Measurements from ENCODE around the gene DGCR2. TPM values are rescaled to one million over a fixed set of nuclear protein-coding genes. Genes with fewer than 3 reads are reported as not detected.

DGCR2 gene
- total and polyA plus RNA-seq, 2 of the 8 experiments (the other 6 are each of a cell fraction or from before 2014, with no cell fraction given), result 42.3 to 62.2 TPM

DNA sequence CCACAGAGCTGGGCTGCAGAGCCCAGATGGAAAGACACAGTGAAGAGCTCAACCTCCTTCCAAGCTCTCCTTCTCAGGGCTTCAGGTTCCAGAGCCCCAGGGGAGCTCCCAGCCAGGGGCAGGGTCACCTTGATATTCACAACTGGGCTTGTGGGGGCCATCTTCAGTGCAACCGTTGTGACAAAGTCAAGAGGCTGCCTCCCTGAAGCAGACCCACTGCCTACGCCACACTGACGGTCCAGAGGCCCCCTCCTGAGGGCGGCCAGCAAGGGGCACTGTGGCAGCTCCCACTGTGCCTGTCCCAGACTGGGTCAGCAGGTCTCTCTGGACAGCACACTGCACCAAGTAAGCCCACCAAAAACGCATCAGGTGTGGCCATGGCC, 84.1 kb downstream of the DGCR2 start:
- Histone ChIP-seq H4K20me1 (replicated peaks in 1 of 2; ENCODE audit: control insufficient read depth in 1 of 2, insufficient read depth in 2 of 2, low read length in 2 of 2) (peaks cover 0 to 27% of the 10 kb centered on the region in 2 experiments), H3K18ac (ENCODE audit: extremely low read depth, low read length) (no peak overlapping the region), H3K14ac (ENCODE audit: insufficient read length) (no peak overlapping the region), H2AFZ (ENCODE audit: low read length) (no peak overlapping the region), H3K9ac (replicated peaks in 1 of 4; ENCODE audit: extremely low read depth in 1 of 4, low read depth in 3 of 4, low read length in 3 of 4) (no peak overlapping the region), H3K36me3 (ENCODE audit: control insufficient read depth in 2 of 4, insufficient read depth in 4 of 4, low read length in 3 of 4) (peaks cover 0 to 15% (median 9%) of the 10 kb centered on the region in 4 experiments; a peak in 6 of 8 replicates), H2AK5ac (ENCODE audit: low read depth, low read length) (no peak overlapping the region), H3K4me1 (replicated peaks in 1 of 4; ENCODE audit: control insufficient read depth in 3 of 4, insufficient read depth in 4 of 4, low read length in 3 of 4) (no peaks in the 10 kb centered on the region; a peak in 1 of 7 replicates), H3K79me1 (ENCODE audit: low read depth, low read length) (no peaks in the 10 kb centered on the region; the same call in 1 of the 2 replicates), H3K4me3 (ENCODE audit: extremely low read depth in 1 of 4, insufficient read depth in 2 of 4, low read depth in 3 of 4, low read length in 4 of 4) (no peak overlapping the region), H2BK120ac (replicated peaks; ENCODE audit: low read depth, low read length) (no peak overlapping the region), H4K91ac (replicated peaks; ENCODE audit: insufficient read length, low read length) (no peak overlapping the region), H2BK5ac (ENCODE audit: low read depth, low read length) (no peak overlapping the region), H2BK12ac (ENCODE audit: low read depth, low read length) (no peak overlapping the region), H3K23ac (ENCODE audit: insufficient read length) (no peak overlapping the region), H2BK20ac (ENCODE audit: low read length) (no peak overlapping the region), H3K56ac (replicated peaks; ENCODE audit: insufficient read length, low read depth, low read length) (no peak overlapping the region), H3K27ac (ENCODE audit: low read depth, low read length) (no peak overlapping the region), H3K23me2 (ENCODE audit: low read depth, low read length) (no peaks in the 10 kb centered on the region), H3K27me3 (replicated peaks in 1 of 4; ENCODE audit: control insufficient read depth in 3 of 4, extremely low read depth in 1 of 4, insufficient read depth in 3 of 4, low read length in 3 of 4) (no peaks in the 10 kb centered on the region; a peak in 1 of 7 replicates), H3K4ac (replicated peaks; ENCODE audit: insufficient read length, low read depth, low read length) (no peak overlapping the region), H4K8ac (ENCODE audit: extremely low read depth, insufficient read depth, low read length) (no peak overlapping the region), H3K79me2 (ENCODE audit: control insufficient read depth in 1 of 2, insufficient read depth in 2 of 2, low read length in 2 of 2) (no peaks in the 10 kb centered on the region), H3K4me2 (ENCODE audit: insufficient read depth in 1 of 2, low read depth in 2 of 2, low read length in 2 of 2) (no peak overlapping the region), H4K5ac (ENCODE audit: insufficient read length, low read depth, low read length) (no peak overlapping the region), H3K9me3 (ENCODE audit: insufficient read depth in 2 of 2, low read depth in 1 of 2, low read length in 1 of 2) (no peaks in the 10 kb centered on the region), H2BK15ac (ENCODE audit: low read length) (no peak overlapping the region)
- FAIRE-seq (no peak), DNase-seq (ENCODE audit: low read depth in 1 of 2, low spot score in 2 of 2) (no peak)
- WGBS, 2 experiments (ENCODE audit: extremely low coverage in 1 of 2, insufficient coverage in 1 of 2, insufficient read length in 1 of 2, insufficient replicate concordance in 2 of 2, low coverage in 1 of 2, low lambda C conversion rate in 2 of 2, missing lambda C conversion rate in 1 of 2), result 83% methylated on average over 5 of the region's 5 CpGs; no CpG with 5 or more reads in 1 of the 2 experiments
- POLR2A ChIA-PET (ENCODE audit: partially characterized antibody), result interaction anchor here (0.8 to 1.3 kb wide), 3 partner anchors 16 to 78 kb away, joined by 3 read pairs; no protein-coding TSS in a partner anchor
- CTCF ChIA-PET (ENCODE audit: partially characterized antibody), result interaction anchor here (0.8 to 4.7 kb wide), 5 partner anchors 10 to 70 kb away, joined by 3 to 14 read pairs (median 7); no protein-coding TSS in a partner anchor
- TF ChIP-seq, protein P1, sequence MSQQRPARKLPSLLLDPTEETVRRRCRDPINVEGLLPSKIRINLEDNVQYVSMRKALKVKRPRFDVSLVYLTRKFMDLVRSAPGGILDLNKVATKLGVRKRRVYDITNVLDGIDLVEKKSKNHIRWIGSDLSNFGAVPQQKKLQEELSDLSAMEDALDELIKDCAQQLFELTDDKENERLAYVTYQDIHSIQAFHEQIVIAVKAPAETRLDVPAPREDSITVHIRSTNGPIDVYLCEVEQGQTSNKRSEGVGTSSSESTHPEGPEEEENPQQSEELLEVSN (IDR thresholded peaks at IDR 0.05), result no peak
- TF ChIP-seq FOSL1 (IDR thresholded peaks at IDR 0.05; ENCODE audit: insufficient read depth, low read depth, low read length) (no peak), JUN (IDR thresholded peaks at IDR 0.05; ENCODE audit: low read depth, low read length) (no peak), GABPA (IDR thresholded peaks at IDR 0.05; ENCODE audit: borderline replicate concordance, insufficient read depth, low read length) (no peak)
- TF ChIP-seq, protein P2, sequence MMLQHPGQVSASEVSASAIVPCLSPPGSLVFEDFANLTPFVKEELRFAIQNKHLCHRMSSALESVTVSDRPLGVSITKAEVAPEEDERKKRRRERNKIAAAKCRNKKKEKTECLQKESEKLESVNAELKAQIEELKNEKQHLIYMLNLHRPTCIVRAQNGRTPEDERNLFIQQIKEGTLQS (IDR thresholded peaks at IDR 0.05; ENCODE audit: insufficient read depth, low read depth, low read length), result no peak

Measured in H1 (cell line).